Aortic smooth muscle cell (primary cell): ENCODE results near the gene ZNF354C. TPM values are rescaled to one million over a fixed set of nuclear protein-coding genes. Genes with fewer than 3 reads are reported as not detected.

ENCODE experiments used
- total RNA-seq: library from RNA; depleted of rRNA; stranded (reverse); fragments of >200 nt; gene quantifications from 2 replicates; pipeline ENCODE4 v1.2.3, GENCODE V29; 2014

Gene ZNF354C
- 6.7 and 7.4 TPM in 2 replicates for total RNA-seq

DNA sequence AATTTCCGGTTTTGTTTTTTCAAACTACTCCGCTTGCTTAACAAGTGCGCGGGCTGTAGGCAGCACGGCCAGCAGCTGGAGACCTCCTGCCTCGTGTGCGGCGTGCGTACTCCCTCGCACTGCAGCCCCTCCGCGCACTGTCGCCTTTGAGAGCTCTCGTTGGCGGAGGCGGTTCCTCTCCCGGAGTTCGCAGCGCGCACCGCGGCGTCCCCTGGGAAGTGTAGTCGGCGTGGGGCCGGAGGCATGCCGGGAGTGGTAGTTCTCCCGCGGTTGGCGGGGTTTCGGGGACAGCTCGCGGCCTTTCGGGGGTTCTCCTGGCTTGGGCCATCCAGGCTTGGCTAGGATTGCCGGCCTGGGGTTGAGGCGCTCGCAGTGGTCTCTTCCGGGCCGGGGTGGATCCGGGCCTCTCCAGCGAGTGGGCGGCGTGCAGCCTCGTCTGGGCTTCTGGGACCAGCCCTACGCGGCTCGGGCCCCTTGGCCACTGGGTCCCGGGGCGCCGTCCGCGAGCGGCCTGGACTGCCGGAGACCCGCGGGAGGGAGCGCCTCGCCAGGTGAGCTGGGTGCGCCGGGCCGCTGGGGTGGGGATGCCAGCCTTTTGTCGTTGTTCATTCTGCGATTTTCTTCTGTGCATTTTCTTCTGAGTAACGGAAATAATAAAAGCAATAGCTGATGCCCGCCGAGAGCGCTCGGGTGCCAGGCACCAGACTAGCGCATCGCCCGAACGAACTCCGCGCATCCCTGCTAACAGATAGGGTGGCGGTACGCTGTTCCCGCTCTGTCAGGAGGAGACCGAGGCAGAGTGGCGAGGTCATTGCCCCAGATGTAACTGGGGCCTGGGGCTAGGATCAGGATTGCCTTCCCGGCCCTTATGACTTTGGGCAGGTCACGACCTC lies at the start of gene ZNF354C:
ZNF354C (plus strand) TSS at position 258 of the 893 bp plus-strand sequence. CDS start 1,696 bp downstream, outside the sequence.

DNA sequence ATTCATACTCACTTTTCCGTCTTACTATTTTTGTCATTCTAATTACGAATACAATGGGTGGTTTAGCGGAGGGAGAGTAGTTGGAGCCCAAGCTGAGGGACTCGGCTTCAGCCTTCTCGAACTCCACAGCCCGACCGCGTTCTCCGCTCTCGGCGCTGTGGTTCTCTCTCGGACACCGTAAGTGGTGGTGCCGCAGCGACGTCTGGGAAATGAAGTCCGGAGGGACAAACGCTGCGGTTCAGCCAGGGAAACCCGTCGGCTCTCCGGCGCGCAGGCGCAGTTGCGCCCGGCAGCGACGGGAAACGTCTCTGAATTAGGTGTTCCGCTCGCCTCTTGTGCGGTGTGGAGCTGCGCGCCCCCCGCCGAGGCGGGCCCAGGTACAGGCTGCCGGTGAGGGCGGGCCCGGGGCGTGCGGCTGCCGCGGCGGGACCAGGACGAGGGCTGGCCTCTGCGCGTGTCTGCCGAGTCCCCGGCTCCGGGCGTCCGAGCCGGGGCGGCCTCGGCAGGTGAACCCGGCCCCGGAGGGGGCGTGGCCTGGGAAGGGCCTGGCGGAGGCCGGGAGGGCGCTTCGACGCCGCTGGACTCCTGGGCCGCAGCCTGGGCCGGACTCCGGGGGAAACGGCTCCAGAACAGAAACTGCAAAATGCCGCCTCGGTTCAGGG lies 36.5 kb upstream of the ZNF354C start, which contains the start of gene ZNF879:
ZNF879 (plus strand) TSS at position 277 of the 662 bp plus-strand sequence. CDS start 1,201 bp downstream, outside the sequence.

Other genes with a start within 250 kb of the ZNF354C start
- 8.0 and 8.2 TPM in 2 replicates for gene ZNF354B, start 200.4 kb upstream of the ZNF354C start, total RNA-seq
- 0.25 and 0.92 TPM in 2 replicates for gene ZFP2, start 164.5 kb upstream of the ZNF354C start, total RNA-seq
- gene ZNF454, start 119.2 kb upstream of the ZNF354C start, total RNA-seq, result 1.1 and 1.6 TPM in 2 replicates
- gene GRM6, start 65.1 kb upstream of the ZNF354C start, total RNA-seq, result not detected in 2 replicates
- 4.6 and 5.0 TPM in 2 replicates for gene ZNF879, start 36.6 kb upstream of the ZNF354C start, total RNA-seq